Astrocyte of the hippocampus (primary cell): ENCODE data around the gene NDOR1.

ENCODE experiments used
- DNase-seq: peaks from one replicate; pipeline ENCODE4 v3.0.0; 2011; ENCODE audit warnings: low read depth, low spot score

The NDOR1 gene

GRCh38 chr9:137182836-137183235 lies 22.7 kb upstream of the NDOR1 start:
- no peak for DNase-seq

GRCh38 chr9:137183980-137184595 lies 21.4 kb upstream of the NDOR1 start:
- no peak for DNase-seq

- no peak for DNase-seq
These were observed 20.4 kb upstream of the NDOR1 start for GRCh38 chr9:137184881-137185660.

GRCh38 chr9:137185921-137186320 lies 19.6 kb upstream of the NDOR1 start:
- DNase-seq: no peak

- DNase-seq: no peak
These were observed 19.1 kb upstream of the NDOR1 start for GRCh38 chr9:137186385-137186784.

- DNase-seq: no peak
These were observed 18.1 kb upstream of the NDOR1 start for GRCh38 chr9:137187386-137187785.

GRCh38 chr9:137188086-137188489 lies 17.4 kb upstream of the NDOR1 start:
- no peak for DNase-seq

GRCh38 chr9:137188490-137189296 lies 16.8 kb upstream of the NDOR1 start, which contains the start of the genes ANAPC2 and SSNA1:
TSS of gene ANAPC2 (minus strand) at chr9:137188560. CDS start at chr9:137188532, 28 bp downstream.
TSS of gene SSNA1 (plus strand) at chr9:137188676. CDS start at chr9:137188727, 51 bp downstream.
- peak; percentile 98 for DNase-seq

GRCh38 chr9:137189297-137190295 lies 15.9 kb upstream of the NDOR1 start:
- no peak for DNase-seq

- no peak for DNase-seq
These were observed 15.1 kb upstream of the NDOR1 start for GRCh38 chr9:137190315-137190856.

GRCh38 chr9:137191245-137191644 lies 14.3 kb upstream of the NDOR1 start:
- DNase-seq: no peak

- no peak for DNase-seq
These were observed 13.6 kb upstream of the NDOR1 start for GRCh38 chr9:137191691-137192447.

- DNase-seq: no peak
These were observed 13.1 kb upstream of the NDOR1 start for GRCh38 chr9:137192448-137192780.

GRCh38 chr9:137192859-137193258 lies 12.6 kb upstream of the NDOR1 start:
- DNase-seq: no peak

GRCh38 chr9:137193771-137194170 lies 11.7 kb upstream of the NDOR1 start:
- no peak for DNase-seq

- DNase-seq: peak; percentile 27
These were observed 11.1 kb upstream of the NDOR1 start for GRCh38 chr9:137194388-137194787.

GRCh38 chr9:137194909-137195308 lies 10.6 kb upstream of the NDOR1 start:
- no peak for DNase-seq

GRCh38 chr9:137195525-137196220 lies 9.8 kb upstream of the NDOR1 start:
- DNase-seq: no peak
